Keratinocyte (primary cell): Measurements from ENCODE around the gene ZNF407. TPM values are rescaled to one million over a fixed set of nuclear protein-coding genes. Genes with fewer than 3 reads are reported as not detected.

Experiments used
- DNase-seq: peaks from one replicate; pipeline ENCODE4 v3.0.0-alpha.2; 2011; ENCODE audit warnings: low read depth, missing footprints, low spot score
- FAIRE-seq: peaks from 2 replicates; lab custom pipeline; 2011; peaks lifted over from hg19 to GRCh38; lab: Jason Lieb, UNC
- H2AFZ ChIP-seq: 2 replicates; pipeline ENCODE4 v1.6.0; 2012; ENCODE audit warnings: low read length, control low read depth, inconsistent platforms; ENCODE audit not compliant: control insufficient read depth
- H3K27ac ChIP-seq: 2 replicates; pipeline ENCODE4 v1.5.1; 2011; ENCODE audit warnings: low read length; ENCODE audit not compliant: control insufficient read depth, insufficient read depth
- H3K27me3 ChIP-seq: 3 replicates; pipeline ENCODE4 v1.6.0; 2011; ENCODE audit warnings: low read length; ENCODE audit not compliant: control insufficient read depth, insufficient read depth; ENCODE audit errors: extremely low read depth
- H3K36me3 ChIP-seq, 2 experiments: 2 replicates in 1 of 2; 3 replicates in 1 of 2; pipeline ENCODE4 v1.5.1; 2011; ENCODE audit warnings: low read length in 2 of 2, mild to moderate bottlenecking in 1 of 2; ENCODE audit not compliant: control insufficient read depth in 2 of 2, insufficient read depth in 2 of 2; ENCODE audit errors: extremely low read depth in 1 of 2
- H3K4me1 ChIP-seq: 3 replicates; pipeline ENCODE4 v1.5.1; 2011; ENCODE audit warnings: low read length; ENCODE audit not compliant: control insufficient read depth, insufficient read depth; ENCODE audit errors: extremely low read depth
- H3K4me2 ChIP-seq: 3 replicates; pipeline ENCODE4 v1.6.0; 2011; ENCODE audit warnings: low read depth, low read length; ENCODE audit not compliant: control insufficient read depth, insufficient read depth; ENCODE audit errors: extremely low read depth
- H3K4me3 ChIP-seq, 3 experiments: fragments of 200-600 bp in 1 of 3; sonication (generic) in 1 of 3; 2 replicates in 2 of 3; 3 replicates in 1 of 3; pipeline ENCODE4 v1.5.1; 2011 to 2016; ENCODE audit warnings: low read length in 3 of 3, mild to moderate bottlenecking in 3 of 3, control low read depth in 2 of 3, inconsistent platforms in 1 of 3, low read depth in 1 of 3, mixed read lengths in 1 of 3, mixed run types in 1 of 3, moderate library complexity in 1 of 3; ENCODE audit not compliant: control insufficient read depth in 2 of 3, insufficient read depth in 2 of 3; ENCODE audit errors: extremely low read depth in 1 of 3
- H3K79me2 ChIP-seq: 2 replicates; pipeline ENCODE4 v1.6.0; 2012; ENCODE audit warnings: low read length; ENCODE audit not compliant: control insufficient read depth, insufficient read depth
- H3K9ac ChIP-seq: 3 replicates; pipeline ENCODE4 v1.6.0; 2011; ENCODE audit warnings: low read length; ENCODE audit not compliant: control insufficient read depth, insufficient read depth; ENCODE audit errors: extremely low read depth
- H3K9me1 ChIP-seq: 3 replicates; pipeline ENCODE4 v1.6.0; 2011; ENCODE audit warnings: low read length; ENCODE audit not compliant: control insufficient read depth, insufficient read depth; ENCODE audit errors: extremely low read depth
- H3K9me3 ChIP-seq: 2 replicates; pipeline ENCODE4 v1.5.1; 2012; ENCODE audit warnings: low read depth, low read length; ENCODE audit not compliant: control insufficient read depth
- H4K20me1 ChIP-seq: 3 replicates; pipeline ENCODE4 v1.6.0; 2011; ENCODE audit warnings: low read length; ENCODE audit not compliant: control insufficient read depth, insufficient read depth; ENCODE audit errors: extremely low read depth
- EZH2 ChIP-seq: IDR thresholded peaks from one replicate; pipeline ENCODE4 v1.6.1; 2012; ENCODE audit warnings: inconsistent platforms, mild to moderate bottlenecking, low read length, moderate library complexity
- dilution Hi-C: fragments of 300-500 bp; cut with MboI; formaldehyde crosslinking; loops from one replicate; pipeline ENCODE4 v1.7.0; 2020; ENCODE audit warnings: low sequenced_read_pairs; ENCODE audit not compliant: extremely low pct_ligation_motif_present
- polyA plus RNA-seq, 5 experiments: library from polyadenylated mRNA; depleted of rRNA in 3 of 5; stranded (reverse) in 3 of 5; stranded (forward) in 1 of 5; unstranded in 1 of 5; fragments of >200 nt; gene quantifications; 1 replicate in 1 of 5; 2 replicates in 3 of 5; 3 replicates in 1 of 5; pipeline versions ENCODE4 v1.2.1 to v1.2.3, GENCODE V29; 2011 to 2012; ENCODE audit warnings: missing spikeins in 2 of 5, low read depth in 1 of 5, low replicate concordance in 1 of 5
- TF ChIP-seq, protein P1 (sequence below), 3 experiments: IDR thresholded peaks in 1 of 3; conservative IDR thresholded peaks in 1 of 3; optimal IDR thresholded peaks in 1 of 3; 2 replicates in 2 of 3; 3 replicates in 1 of 3; pipeline versions ENCODE3 to v1.5.1; 2011; ENCODE audit warnings: low read length in 3 of 3, mild to moderate bottlenecking in 3 of 3, moderate library complexity in 2 of 3, control low read depth in 1 of 3, inconsistent platforms in 1 of 3; ENCODE audit not compliant: insufficient read depth in 2 of 3; ENCODE audit errors: extremely low read depth in 1 of 3

Gene ZNF407
- polyA plus RNA-seq, 1 donor (not counting 4 experiments of a cell fraction or from before 2014, with no cell fraction given) = 3.8 TPM

DNA sequence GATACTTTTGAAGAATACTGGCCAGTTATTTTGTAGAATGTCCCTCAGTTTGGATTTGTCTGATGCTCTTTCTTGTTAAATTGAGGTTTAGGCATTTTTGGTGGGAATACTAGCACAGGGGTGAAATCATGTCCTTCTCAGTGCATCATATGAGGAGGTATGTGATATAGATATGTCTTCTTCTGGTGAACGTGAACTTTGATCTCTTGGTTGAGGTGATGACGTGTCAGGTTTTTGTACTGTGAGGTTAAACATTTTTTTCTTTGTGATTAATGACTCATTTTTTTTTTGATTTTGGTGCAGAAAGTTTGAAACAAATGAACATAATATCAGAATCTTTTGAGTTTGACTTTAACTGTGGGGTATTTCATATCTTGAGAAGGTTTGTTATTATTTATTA, 11.0 kb downstream of the ZNF407 start:
- Histone ChIP-seq H3K27me3 (no peaks in the 10 kb centered on the region), H3K4me3 (no peak overlapping the region), H3K27ac (no peak overlapping the region), H3K36me3 (no peaks in the 10 kb centered on the region), H4K20me1 (no peaks in the 10 kb centered on the region), H2AFZ (no peak overlapping the region), H3K79me2 (peaks cover 33% of the 10 kb centered on the region), H3K9ac (no peak overlapping the region), H3K9me1 (no peaks in the 10 kb centered on the region), H3K4me2 (no peak overlapping the region), H3K4me1 (no peaks in the 10 kb centered on the region), H3K9me3 (no peaks in the 10 kb centered on the region)
- FAIRE-seq = no peak
- DNase-seq = no peak
- dilution Hi-C loops = no loop called here
- TF ChIP-seq EZH2 = no peak

DNA sequence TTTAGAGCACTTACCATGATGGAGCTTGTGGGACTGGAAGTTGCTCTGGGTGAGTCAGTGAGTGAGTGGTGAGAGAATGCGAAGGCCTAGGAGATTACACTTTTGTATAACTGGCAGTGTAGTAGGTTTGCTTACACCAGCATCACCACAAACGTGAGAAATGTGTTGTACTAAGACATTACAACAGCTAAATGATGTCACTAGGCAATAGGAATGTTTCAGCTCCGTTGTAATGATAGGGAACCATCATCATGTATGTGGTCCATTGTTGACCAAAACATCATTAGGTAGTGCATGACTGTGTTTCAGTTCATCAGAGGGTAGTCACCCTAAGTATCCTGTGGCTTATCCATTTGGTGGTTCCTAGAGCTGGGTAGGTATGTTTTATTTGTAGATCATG, 11.9 kb downstream of the ZNF407 start:
- no peak for TF ChIP-seq EZH2
- TF ChIP-seq, protein P1, sequence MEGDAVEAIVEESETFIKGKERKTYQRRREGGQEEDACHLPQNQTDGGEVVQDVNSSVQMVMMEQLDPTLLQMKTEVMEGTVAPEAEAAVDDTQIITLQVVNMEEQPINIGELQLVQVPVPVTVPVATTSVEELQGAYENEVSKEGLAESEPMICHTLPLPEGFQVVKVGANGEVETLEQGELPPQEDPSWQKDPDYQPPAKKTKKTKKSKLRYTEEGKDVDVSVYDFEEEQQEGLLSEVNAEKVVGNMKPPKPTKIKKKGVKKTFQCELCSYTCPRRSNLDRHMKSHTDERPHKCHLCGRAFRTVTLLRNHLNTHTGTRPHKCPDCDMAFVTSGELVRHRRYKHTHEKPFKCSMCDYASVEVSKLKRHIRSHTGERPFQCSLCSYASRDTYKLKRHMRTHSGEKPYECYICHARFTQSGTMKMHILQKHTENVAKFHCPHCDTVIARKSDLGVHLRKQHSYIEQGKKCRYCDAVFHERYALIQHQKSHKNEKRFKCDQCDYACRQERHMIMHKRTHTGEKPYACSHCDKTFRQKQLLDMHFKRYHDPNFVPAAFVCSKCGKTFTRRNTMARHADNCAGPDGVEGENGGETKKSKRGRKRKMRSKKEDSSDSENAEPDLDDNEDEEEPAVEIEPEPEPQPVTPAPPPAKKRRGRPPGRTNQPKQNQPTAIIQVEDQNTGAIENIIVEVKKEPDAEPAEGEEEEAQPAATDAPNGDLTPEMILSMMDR (optimal IDR thresholded peaks at IDR 0.05 in 1 of 3, IDR thresholded peaks at IDR 0.05 in 1 of 3, conservative IDR thresholded peaks at IDR 0.05 in 1 of 3; ENCODE audit: extremely low read depth in 1 of 3, insufficient read depth in 2 of 3, low read length in 3 of 3) = no peak
- Histone ChIP-seq H3K4me3 (no peak overlapping the region), H3K9ac (no peak overlapping the region), H3K4me2 (no peak overlapping the region), H4K20me1 (no peaks in the 10 kb centered on the region), H3K79me2 (peaks cover 29% of the 10 kb centered on the region), H2AFZ (no peak overlapping the region), H3K27ac (no peak overlapping the region), H3K27me3 (no peaks in the 10 kb centered on the region), H3K9me3 (no peaks in the 10 kb centered on the region), H3K36me3 (no peaks in the 10 kb centered on the region), H3K4me1 (no peaks in the 10 kb centered on the region), H3K9me1 (no peaks in the 10 kb centered on the region)
- FAIRE-seq (peak; percentile 26), DNase-seq (no peak)
- dilution Hi-C loops = no loop called here

DNA sequence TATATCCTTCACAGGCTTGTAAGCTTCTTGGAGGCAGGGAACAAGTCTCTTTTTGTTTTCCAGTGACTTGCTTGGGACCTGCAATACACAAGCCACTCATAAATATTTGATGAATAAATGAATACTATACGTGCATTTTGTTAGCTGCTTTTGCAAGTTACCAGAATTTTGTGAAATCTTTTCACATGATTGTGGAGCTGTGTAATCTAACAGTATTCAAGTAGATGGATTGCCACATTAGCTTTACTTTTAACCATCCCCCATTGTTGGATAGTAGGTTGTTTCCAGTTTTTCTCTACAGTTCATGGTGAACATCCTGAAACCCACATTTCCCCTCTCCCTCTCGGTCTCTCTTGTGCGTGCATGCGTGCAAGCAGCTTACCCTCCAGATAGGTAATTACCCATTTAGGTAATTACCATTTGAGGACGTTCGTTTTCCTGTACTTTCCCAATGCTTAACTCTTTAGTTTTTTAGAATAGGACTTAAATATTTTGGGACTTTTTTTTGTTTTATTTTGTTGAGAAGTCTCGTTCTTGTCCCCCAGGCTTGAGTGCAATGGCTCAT, 12.5 kb downstream of the ZNF407 start:
- H3K9me3 ChIP-seq = no peaks in the 10 kb centered on the region
- peaks cover 28% of the 10 kb centered on the region for H3K79me2 ChIP-seq
- H4K20me1 ChIP-seq = no peaks in the 10 kb centered on the region
- dilution Hi-C loops = no loop called here
- FAIRE-seq (no peak), DNase-seq (no peak)
- no peak overlapping the region for H3K9ac ChIP-seq
- no peaks in the 10 kb centered on the region for H3K36me3 ChIP-seq
- no peak overlapping the region for H3K27ac ChIP-seq
- H3K4me2 ChIP-seq = no peak overlapping the region
- H3K4me1 ChIP-seq = no peaks in the 10 kb centered on the region
- H3K9me1 ChIP-seq = no peaks in the 10 kb centered on the region
- H2AFZ ChIP-seq = no peak overlapping the region
- no peak overlapping the region for H3K4me3 ChIP-seq
- no peaks in the 10 kb centered on the region for H3K27me3 ChIP-seq
- TF ChIP-seq EZH2 = no peak
- TF ChIP-seq, protein P1 (optimal IDR thresholded peaks at IDR 0.05 in 1 of 3, IDR thresholded peaks at IDR 0.05 in 1 of 3, conservative IDR thresholded peaks at IDR 0.05 in 1 of 3; ENCODE audit: extremely low read depth in 1 of 3, insufficient read depth in 2 of 3, low read length in 3 of 3) = no peak
